SK-N-SH treated with all-trans-retinoic acid at 6 μM for 48 hours (cell line): ENCODE results near the gene SP100.

Source experiments
- ARNTL ChIP-seq: fragments of 450-650 bp; formaldehyde crosslinking; IDR thresholded peaks from 2 replicates; pipeline ENCODE4 v1.5.0; 2020; ENCODE audit warnings: low read depth, mild to moderate bottlenecking, moderate library complexity, borderline replicate concordance
- BACH2 ChIP-seq: fragments of 250-450 bp; sonication (Bioruptor Pico); IDR thresholded peaks from 2 replicates; pipeline ENCODE4 v1.9.0; 2021; ENCODE audit warnings: mild to moderate bottlenecking, borderline replicate concordance
- CSDC2 ChIP-seq: fragments of 250-450 bp; sonication (Bioruptor Pico); IDR thresholded peaks from 2 replicates; pipeline ENCODE4 v1.5.0; 2020; ENCODE audit warnings: mild to moderate bottlenecking, moderate library complexity
- PATZ1 ChIP-seq: fragments of 250-450 bp; sonication (Bioruptor Pico); IDR thresholded peaks from 2 replicates; pipeline ENCODE4 v1.8.0; 2020; ENCODE audit warnings: mild to moderate bottlenecking, moderate library complexity, borderline replicate concordance
- SNAI2 ChIP-seq: fragments of 250-450 bp; sonication (Bioruptor Pico); IDR thresholded peaks from 2 replicates; pipeline ENCODE4 v1.5.0; 2020; ENCODE audit warnings: mild to moderate bottlenecking, moderate library complexity
- ZFP30 ChIP-seq: fragments of 450-650 bp; formaldehyde crosslinking; IDR thresholded peaks from 2 replicates; pipeline ENCODE4 v1.5.0; 2022; ENCODE audit warnings: mild to moderate bottlenecking, moderate library complexity
- ZNF70 ChIP-seq: fragments of 450-650 bp; formaldehyde crosslinking; IDR thresholded peaks from 2 replicates; pipeline ENCODE4 v1.5.0; 2020; ENCODE audit warnings: mild to moderate bottlenecking, moderate library complexity
- ZNF8 ChIP-seq: fragments of 450-650 bp; formaldehyde crosslinking; IDR thresholded peaks from 2 replicates; pipeline ENCODE4 v1.5.0; 2020; ENCODE audit warnings: mild to moderate bottlenecking, moderate library complexity

- TF ChIP-seq ARNTL (CRISPR knock-in tag) (no peak), CSDC2 (CRISPR knock-in tag) (no peak), PATZ1 (no peak), BACH2 (no peak), ZNF8 (CRISPR knock-in tag) (no peak), SNAI2 (CRISPR knock-in tag) (no peak), ZFP30 (no peak), ZNF70 (no peak)
Measured at GRCh38 chr2:230557065-230557464, 141.1 kb downstream of the SP100 start.
